Mucosa of gallbladder (tissue), 1 donor: Measurements from ENCODE around the gene ZNF541. TPM values are rescaled to one million over a fixed set of nuclear protein-coding genes. Genes with fewer than 3 reads are reported as not detected.

Experiments
- DNase-seq: peaks from one replicate; pipeline ENCODE4 v3.0.0-alpha.2; 2020; ENCODE audit warnings: low spot score
- total RNA-seq: library from RNA; stranded (reverse); gene quantifications from one replicate; pipeline ENCODE4 v1.2.1, GENCODE V29; 2021
- donor health status: DM: no; HTN: no; CAD: no.

ZNF541 gene
- total RNA-seq, 1 donor from 2014 or later = 1.2 TPM

DNA sequence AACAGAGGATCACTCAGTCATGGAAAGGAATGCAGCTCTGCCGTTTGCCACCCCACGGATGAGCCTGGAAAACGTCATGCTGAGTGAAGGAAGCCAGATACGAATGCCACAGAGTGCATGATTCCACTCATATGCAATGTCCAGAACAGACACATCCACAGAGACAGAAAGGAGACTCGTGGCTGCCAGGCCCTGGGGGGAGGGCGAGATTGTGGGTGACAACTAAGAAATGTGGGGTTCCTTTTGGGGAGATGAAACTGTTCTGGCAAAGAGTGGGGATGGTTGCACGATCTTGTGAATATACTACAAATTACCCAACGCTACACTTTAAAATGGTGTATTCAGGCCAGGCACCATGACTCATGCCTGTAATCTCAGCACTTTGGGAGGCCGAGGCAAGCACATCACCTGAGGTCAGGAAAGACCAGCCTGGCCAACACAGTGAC is 30.9 kb downstream of the ZNF541 start:
- DNase-seq = peak; percentile 54

- peak; percentile 26 for DNase-seq
Observed at GRCh38 chr19:47541518-47541917, 31.4 kb downstream of the ZNF541 start.

- no peak for DNase-seq
Observed at GRCh38 chr19:47540748-47541147, 32.2 kb downstream of the ZNF541 start.

GRCh38 chr19:47539747-47540311 is 33.1 kb downstream of the ZNF541 start:
- no peak for DNase-seq

DNA sequence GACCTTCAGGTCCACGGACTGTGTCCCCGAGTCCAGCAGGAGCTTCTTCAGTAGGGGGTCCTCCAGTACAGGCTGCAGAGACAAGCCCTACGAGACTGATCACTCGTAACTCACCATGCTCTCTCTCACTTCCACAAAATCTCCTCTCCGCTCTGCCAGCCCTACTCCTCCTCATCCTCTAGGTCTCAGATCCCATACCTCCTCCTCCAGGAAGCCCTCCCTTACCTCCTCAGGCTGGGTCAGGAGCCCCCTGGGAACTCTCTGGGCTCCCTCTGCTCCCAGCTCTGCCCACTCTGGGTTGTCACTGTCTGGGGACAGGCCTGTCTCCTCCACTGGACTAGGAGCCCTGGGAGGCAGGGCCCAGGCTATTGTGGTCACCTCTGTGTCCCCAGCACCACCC is 34.1 kb downstream of the ZNF541 start:
- DNase-seq = no peak

DNA sequence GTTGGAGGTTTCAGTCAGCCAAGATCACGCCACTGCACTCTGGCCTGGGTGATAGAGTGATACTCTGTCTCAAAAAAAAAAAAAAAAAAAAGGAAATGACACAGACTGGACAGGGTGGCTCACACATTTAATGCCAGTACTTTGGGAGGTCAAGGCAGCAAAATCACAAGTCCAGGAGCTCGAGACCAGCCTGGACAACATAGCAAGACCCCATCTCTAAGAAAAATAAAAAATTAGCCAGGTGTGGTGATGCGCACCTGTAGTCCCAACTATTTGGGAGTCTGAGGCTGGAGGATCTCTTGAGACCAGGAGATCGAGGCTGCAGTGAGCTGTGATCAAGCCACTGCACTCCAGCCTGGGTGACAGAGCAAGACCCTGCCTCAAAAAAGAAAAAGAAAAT is 35.5 kb downstream of the ZNF541 start:
- no peak for DNase-seq

GRCh38 chr19:47534628-47535027 is 38.3 kb downstream of the ZNF541 start:
- no peak for DNase-seq

- DNase-seq = no peak
Observed at GRCh38 chr19:47531640-47532387, 41.1 kb downstream of the ZNF541 start.

GRCh38 chr19:47529018-47529742 is 43.8 kb downstream of the ZNF541 start:
- DNase-seq = no peak

GRCh38 chr19:47526798-47527197 is 46.1 kb downstream of the ZNF541 start:
- DNase-seq = no peak

DNA sequence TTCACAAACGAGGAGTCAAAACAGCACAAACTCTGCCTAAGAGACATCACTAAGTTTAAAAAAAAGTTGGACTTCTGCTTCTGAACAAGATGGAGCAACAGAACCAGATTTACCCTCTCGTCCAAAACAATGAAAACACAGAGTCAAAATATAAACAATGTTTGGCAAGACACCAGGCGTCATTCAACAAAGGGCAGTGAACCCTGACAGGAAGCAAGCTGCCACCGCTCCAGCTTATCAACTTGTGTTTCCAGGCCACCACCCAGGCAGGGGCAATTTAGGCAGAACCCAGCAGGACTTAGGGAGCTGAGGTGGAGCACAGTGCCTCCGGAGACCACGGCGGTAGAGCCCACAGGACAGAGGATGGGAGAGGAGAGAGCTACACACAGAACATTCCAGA is 49.5 kb downstream of the ZNF541 start:
- no peak for DNase-seq

Other genes starting within 250 kb of the ZNF541 start
- gene C5AR2, start 241.0 kb downstream of the ZNF541 start, total RNA-seq = 1.6 TPM
- 19.1 TPM for gene DHX34, start 223.8 kb downstream of the ZNF541 start, total RNA-seq
- gene MEIS3, start 153.6 kb downstream of the ZNF541 start, total RNA-seq = 5.7 TPM
- 5.1 TPM for gene SLC8A2, start 101.3 kb downstream of the ZNF541 start, total RNA-seq
- 16.3 TPM for gene KPTN, start 88.9 kb downstream of the ZNF541 start, total RNA-seq
- gene NAPA, start 58.1 kb downstream of the ZNF541 start, total RNA-seq = 155 TPM
- gene BICRA, start 36.0 kb upstream of the ZNF541 start, total RNA-seq = 20.9 TPM
- 81.2 TPM for gene EHD2, start 140.3 kb upstream of the ZNF541 start, total RNA-seq
- gene NOP53, start 172.4 kb upstream of the ZNF541 start, total RNA-seq = 253 TPM
- 469 TPM for gene SELENOW, start 205.6 kb upstream of the ZNF541 start, total RNA-seq
- not detected for gene TPRX1, start 231.4 kb upstream of the ZNF541 start, total RNA-seq
- gene CRX, start 248.8 kb upstream of the ZNF541 start, total RNA-seq = not detected